Gastrocnemius medialis (tissue), 4 donors: ENCODE data around the gene MOG.

Experiments used
- CTCF ChIP-seq, 5 experiments: fragments of 450-650 bp in 3 of 5; fragments of 200-600 bp in 2 of 5; sonication (generic) in 2 of 5; IDR thresholded peaks in 4 of 5; conservative IDR thresholded peaks in 1 of 5; 1 replicate in 4 of 5; 2 replicates in 1 of 5; pipeline ENCODE4 v1.5.1; 2016 to 2019; ENCODE audit warnings: antibody characterized with exemption in 5 of 5, mild to moderate bottlenecking in 3 of 5, moderate library complexity in 3 of 5
- POLR2A ChIP-seq, 2 donors: fragments of 450-650 bp; IDR thresholded peaks; one replicate each; pipeline ENCODE4 v1.6.1; 2017; ENCODE audit warnings: antibody characterized with exemption in 2 of 2, mild to moderate bottlenecking in 2 of 2, moderate library complexity in 2 of 2

GRCh38 chr6:29610540-29610939, 46.4 kb upstream of the MOG start:
- TF ChIP-seq CTCF (IDR thresholded peaks at IDR 0.05 in 4 of 5, conservative IDR thresholded peaks at IDR 0.05 in 1 of 5): no peak
- no peak for TF ChIP-seq POLR2A (IDR thresholded peaks at IDR 0.05)
